HG02763 (cell line): ENCODE results near the gene WASF2.

Source experiments
- ATAC-seq: cut with Tn5 transposase; IDR thresholded peaks from one replicate; pipeline ENCODE4 v1.9.1; 2021; ENCODE audit warnings: mild to moderate bottlenecking, moderate library complexity; ENCODE audit not compliant: unreplicated experiment

Gene WASF2

DNA sequence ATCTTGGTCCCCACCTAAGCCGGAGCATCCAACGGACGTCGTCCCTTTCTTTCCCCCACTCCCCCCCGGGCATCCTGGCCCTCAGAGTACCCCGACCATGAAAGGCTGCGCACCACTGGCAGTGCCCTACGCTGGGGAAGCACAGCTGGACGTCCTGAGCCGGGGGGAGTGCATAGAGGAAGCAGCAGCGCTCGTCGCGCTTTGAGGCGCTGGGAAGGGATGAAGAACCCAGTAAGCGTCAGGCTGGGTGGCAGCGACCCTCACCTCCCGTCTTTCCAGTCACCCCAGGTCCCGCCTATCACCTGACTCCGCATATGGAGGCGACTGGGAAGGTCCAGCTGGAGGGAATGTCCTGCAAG, 128.9 kb downstream of the WASF2 start:
- ATAC-seq, result no peak

DNA sequence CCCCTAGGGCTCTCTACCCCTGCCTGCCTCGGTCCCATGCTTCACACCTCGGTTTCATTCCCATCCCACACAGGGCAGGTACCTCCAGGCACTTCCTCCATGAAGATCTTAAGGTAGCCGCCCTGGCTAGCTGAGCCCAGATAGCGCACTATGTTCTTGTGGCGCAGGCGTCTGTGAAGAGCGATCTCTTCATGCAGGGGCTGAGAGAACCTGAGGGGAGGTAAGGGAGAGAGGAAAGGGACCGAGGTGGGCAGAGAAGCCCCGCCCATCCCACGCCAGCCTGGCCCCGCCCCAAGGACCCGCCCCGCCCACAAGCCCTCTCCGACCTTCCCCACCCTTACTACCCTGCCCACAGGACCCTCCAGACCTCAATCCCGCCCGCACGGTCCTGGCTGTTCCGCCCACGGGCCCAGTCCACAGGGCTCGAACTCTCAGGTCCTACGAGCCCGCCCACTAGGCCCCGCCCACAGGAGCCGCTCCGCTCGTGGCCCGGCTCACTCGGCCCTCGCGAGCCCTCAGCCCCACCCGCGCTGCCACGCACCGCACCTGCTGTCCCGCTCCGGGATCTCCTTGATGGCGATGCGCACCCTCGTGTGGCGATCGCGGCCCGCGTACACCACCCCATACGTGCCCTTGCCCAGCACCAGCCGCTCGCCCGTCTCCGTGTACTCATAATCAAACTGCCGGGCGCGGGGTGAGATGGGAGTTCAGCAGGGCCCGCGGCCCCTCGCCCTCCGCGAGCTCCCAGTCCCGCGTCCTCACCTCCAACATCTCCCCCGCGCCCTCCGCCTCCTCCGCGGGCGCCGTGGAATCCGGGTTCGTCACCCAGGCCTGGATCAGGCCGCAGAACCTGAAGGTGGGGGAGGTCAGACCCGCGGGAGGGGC, 129.6 kb downstream of the WASF2 start:
- ATAC-seq, result no peak

DNA sequence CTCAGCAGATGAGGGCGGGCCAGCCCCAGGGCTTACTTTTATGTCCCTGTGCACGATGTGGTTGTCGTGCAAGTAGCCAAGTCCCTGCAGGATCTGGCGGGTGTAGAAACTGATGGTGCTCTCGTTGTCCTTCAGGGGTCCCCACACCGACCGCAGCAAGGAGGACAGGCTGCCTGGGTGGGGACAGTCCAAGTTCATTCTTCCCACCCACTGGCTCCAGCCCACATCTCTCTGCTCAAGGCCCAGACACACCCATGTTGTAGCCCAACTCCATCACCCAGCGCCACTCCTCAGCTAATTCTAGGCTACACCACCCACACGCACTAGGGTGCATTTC, 130.2 kb downstream of the WASF2 start:
- ATAC-seq, result no peak

DNA sequence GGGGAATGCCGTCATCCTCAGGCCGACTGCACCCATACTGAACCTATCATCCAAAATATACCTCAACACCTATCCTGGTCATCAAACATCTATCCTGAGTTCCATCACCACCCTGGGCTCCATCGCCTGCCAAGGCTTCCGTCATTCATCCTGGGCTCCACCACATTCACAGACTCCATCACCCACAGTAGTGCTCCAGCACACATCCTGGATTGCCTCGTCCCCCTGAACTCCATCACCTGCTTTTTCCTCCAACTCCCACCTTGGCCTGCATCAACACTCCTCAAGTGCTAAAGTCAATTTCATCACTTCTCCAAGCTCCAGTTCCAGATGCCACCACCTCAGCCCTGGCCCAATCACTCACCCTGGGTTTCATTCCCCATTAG, 131.0 kb downstream of the WASF2 start:
- ATAC-seq, result no peak

DNA sequence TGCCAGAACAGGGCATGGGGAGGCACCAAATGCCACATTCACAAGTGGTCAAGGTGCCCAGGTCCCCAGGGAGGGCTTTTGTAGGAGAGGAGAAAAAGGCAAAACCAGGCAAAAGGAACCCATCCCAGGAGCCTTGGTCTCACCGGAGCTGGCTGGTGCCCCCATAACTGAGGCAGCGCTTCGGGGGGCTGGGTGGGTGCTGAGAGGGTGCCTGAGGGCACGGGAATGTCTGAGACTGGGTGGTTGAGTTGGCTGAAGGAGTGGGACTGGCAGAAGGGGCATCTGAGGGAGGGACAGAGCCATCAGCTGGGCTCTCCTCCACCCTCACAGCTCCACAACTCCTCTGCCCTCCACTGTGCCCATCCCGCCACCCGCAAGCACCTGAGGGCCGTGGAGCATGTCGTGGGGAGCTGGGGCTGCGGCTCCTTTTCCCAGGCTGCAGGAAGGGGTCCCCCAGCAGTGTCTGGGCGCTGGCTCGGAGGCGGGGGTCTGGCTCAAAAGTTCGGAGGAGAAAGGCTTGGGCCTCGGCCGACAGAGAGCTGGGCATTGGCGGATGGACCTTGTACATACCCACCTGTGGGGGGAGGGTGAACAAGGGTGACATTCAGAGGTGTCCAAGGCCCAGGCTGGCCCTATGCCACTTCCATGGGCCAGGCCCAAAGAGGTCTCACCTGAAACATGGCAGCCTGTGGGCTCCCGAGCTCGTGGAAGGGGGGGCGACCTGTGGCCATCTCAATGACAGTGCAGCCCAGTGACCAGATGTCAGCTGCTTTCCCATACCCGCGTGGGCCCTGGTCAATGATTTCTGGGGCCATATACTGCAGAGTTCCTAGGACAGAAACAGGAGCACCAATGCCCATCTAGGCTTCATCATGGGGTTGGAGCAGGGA, 131.7 kb downstream of the WASF2 start:
- ATAC-seq, result no peak

DNA sequence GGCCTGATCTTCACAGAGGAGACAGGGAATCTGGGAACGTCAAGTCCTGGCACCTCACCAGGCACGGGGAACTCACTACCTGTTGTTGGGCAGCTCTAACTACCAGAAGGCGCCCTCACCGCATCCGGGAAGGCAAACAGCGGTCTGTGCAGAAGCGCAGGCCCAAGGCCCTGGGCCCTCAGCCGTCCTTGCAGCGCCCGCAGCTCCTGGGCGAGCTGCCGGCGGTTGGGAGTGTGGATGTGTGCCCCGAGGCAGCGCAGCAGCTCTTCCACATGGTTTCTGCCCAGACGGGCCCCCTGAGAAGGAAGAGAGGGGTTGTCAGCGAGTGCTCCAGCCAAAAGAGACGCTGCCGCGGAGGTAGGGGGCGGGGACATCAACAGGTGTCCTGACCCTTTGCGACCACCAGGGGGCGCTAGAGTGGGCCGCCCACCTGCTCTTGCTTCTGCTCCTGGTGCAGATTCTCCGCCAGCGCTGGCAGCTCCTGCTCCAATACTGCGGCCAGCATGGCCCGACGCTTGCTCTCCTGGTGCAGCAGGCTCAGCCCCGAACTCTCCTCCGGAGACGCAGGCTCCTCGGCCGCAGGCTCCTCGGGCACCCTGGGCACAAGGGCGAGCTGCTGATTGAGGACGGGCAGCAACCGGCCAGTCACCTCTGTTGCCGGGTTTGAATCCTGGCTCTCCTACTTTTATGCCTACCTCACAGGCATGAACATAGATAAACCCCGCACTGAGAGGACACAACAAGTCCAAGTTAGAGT, 132.5 kb downstream of the WASF2 start:
- peak; percentile 48 for ATAC-seq

DNA sequence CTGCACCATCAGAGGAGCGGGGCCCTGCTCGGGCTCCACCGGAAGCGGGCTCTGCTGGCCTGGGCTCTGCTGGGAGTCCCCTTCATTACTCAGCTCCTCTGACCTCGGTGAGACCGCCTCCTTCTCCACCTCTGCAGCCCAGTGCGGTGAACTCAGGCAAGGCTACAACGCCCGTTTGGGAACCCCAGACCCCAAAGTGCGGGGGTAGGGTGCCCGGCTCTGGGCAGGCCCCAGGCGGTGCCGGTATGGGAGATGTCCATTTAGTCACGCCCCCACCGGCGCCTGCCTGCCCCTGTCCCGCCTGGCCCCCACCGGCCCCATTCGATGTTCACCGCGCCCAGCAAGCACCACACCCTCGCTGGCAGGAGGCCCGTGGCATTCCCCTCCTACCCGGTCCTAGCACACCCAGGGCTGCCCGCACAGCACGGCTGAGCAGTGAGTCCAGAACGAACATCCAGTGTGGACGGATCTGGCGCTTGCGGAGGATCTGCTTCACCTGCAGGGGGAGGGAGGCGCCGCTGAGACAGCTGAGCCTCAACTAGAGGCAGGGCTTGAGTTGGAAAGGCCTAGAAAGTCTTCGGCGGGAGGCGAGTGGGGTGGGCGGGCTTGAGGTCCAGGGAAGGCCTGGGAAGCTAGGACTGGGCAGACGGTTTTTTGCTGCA, 133.2 kb downstream of the WASF2 start:
- ATAC-seq, result no peak

DNA sequence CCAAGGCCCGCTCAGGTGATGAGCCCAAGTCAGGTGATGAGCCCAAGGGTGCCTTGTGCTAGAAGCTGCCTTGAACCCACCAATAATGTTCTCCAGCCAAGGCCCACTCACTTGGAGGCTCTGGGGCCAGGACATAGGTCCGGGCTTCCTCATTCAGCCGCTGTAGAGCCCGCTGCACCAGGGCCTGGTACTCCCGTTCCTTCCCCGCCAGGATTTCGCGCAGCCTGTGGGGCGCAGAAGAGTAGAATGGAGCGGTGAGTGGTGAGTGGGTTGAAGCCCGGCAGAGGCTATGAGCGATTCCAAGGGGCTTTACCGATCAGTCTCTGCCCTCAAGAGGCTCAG, 133.7 kb downstream of the WASF2 start:
- no peak for ATAC-seq

DNA sequence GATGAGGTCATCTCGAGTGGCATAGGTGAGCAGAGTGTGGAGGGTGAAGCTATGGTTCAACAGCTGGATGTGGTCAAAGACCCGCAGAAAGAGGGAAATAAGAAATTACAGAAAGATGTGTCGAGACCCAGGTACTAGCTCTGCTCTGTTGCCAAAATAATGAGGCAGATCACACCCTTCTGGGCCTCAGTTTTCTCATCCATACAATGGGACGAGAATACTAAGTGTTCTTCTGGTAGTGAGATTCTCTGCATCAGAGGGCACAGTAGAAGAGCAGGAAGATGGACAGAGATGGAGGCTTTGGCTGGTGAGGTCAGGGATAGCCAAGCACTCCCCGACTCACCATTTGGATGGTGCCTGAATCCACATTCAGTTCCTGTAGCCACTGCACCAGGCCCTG, 134.3 kb downstream of the WASF2 start:
- ATAC-seq, result no peak
